ENCODE data around the gene C1orf105. TPM values are rescaled to one million over a fixed set of nuclear protein-coding genes. Genes with fewer than 3 reads are reported as not detected.

C1orf105 gene
- not detected in 2 replicates for total RNA-seq

GRCh38 chr1:172420385-172420784 lies at the start of gene C1orf105:
Gene C1orf105 (plus strand): TSS chr1:172420685. CDS start chr1:172420886, 201 bp downstream.

GRCh38 chr1:172443666-172444453 lies 23.4 kb downstream of the C1orf105 start, which contains the start of gene PIGC:
Gene PIGC (minus strand): TSS chr1:172444069. CDS start chr1:172442622, 1,447 bp downstream.

Other genes starting within 250 kb of the C1orf105 start
- 11.8 and 13.2 TPM in 2 replicates for gene PIGC, start 23.4 kb downstream of the C1orf105 start, total RNA-seq
- gene SUCO, start 112.5 kb downstream of the C1orf105 start, total RNA-seq: 18.0 TPM in 2 replicates
- not detected in 2 replicates for gene FASLG, start 238.4 kb downstream of the C1orf105 start, total RNA-seq

Data from endothelial cell of coronary artery (primary cell).